IPS-15b (cell line): ENCODE measurements around the gene CREG2.

Experiments
- H3K27me3 ChIP-seq: one replicate; pipeline ENCODE4 v1.6.1; 2013; ENCODE audit warnings: low read length; ENCODE audit not compliant: control insufficient read depth, insufficient read depth
- H3K36me3 ChIP-seq: one replicate; pipeline ENCODE4 v1.6.1; 2013; ENCODE audit warnings: low read length; ENCODE audit not compliant: control insufficient read depth, insufficient read depth
- H3K4me1 ChIP-seq: one replicate; pipeline ENCODE4 v1.6.1; 2013; ENCODE audit warnings: mild to moderate bottlenecking, low read length; ENCODE audit not compliant: control insufficient read depth, insufficient read depth
- H3K4me3 ChIP-seq: one replicate; pipeline ENCODE4 v1.5.1; 2013; ENCODE audit warnings: low read depth, low read length
- H3K9ac ChIP-seq: one replicate; pipeline ENCODE4 v1.6.1; 2013; ENCODE audit warnings: low read depth, mild to moderate bottlenecking, low read length
- H3K9me3 ChIP-seq: one replicate; pipeline ENCODE4 v1.6.1; 2013; ENCODE audit warnings: mild to moderate bottlenecking, low read length; ENCODE audit not compliant: control insufficient read depth, insufficient read depth

Gene CREG2

GRCh38 chr2:101420623-101421022 lies 33.3 kb upstream of the CREG2 start:
- Histone ChIP-seq H3K9ac (no peak overlapping the region), H3K4me3 (no peak overlapping the region), H3K36me3 (no peaks in the 10 kb centered on the region), H3K27me3 (no peaks in the 10 kb centered on the region), H3K9me3 (no peaks in the 10 kb centered on the region), H3K4me1 (no peaks in the 10 kb centered on the region)

GRCh38 chr2:101419096-101419663 lies 31.9 kb upstream of the CREG2 start:
- Histone ChIP-seq H3K4me1 (no peaks in the 10 kb centered on the region), H3K9ac (no peak overlapping the region), H3K36me3 (no peaks in the 10 kb centered on the region), H3K9me3 (no peaks in the 10 kb centered on the region), H3K4me3 (no peak overlapping the region), H3K27me3 (no peaks in the 10 kb centered on the region)

GRCh38 chr2:101418460-101419095 lies 31.3 kb upstream of the CREG2 start:
- Histone ChIP-seq H3K27me3 (no peaks in the 10 kb centered on the region), H3K9me3 (no peaks in the 10 kb centered on the region), H3K4me3 (no peak overlapping the region), H3K9ac (no peak overlapping the region), H3K36me3 (no peaks in the 10 kb centered on the region), H3K4me1 (no peaks in the 10 kb centered on the region)

DNA sequence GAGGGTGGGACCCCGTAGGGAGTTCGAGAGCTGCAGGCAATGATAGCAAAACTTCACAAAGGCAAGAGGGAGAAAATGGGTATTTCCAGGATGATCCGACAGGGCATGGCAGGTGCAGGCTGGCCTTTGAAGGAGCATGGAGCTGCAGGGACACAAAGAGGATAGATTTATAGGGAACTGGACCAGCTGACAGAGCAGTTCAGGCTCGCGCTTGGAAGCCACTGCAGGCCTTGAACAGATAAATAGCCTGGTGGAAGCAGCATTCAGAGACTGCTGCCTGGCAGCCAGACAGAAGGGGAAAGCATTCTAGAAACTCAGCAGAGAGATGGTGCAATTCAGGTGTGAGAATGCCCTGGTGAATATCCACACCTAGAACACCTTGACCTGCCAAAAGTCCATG lies 29.3 kb upstream of the CREG2 start:
- Histone ChIP-seq H3K36me3 (no peaks in the 10 kb centered on the region), H3K9me3 (no peaks in the 10 kb centered on the region), H3K9ac (no peak overlapping the region), H3K4me3 (no peak overlapping the region), H3K4me1 (no peaks in the 10 kb centered on the region), H3K27me3 (no peaks in the 10 kb centered on the region)

- Histone ChIP-seq H3K4me1 (no peaks in the 10 kb centered on the region), H3K36me3 (no peaks in the 10 kb centered on the region), H3K9ac (no peak overlapping the region), H3K27me3 (no peaks in the 10 kb centered on the region), H3K9me3 (no peaks in the 10 kb centered on the region), H3K4me3 (no peak overlapping the region)
Observed at GRCh38 chr2:101415884-101416283, 28.6 kb upstream of the CREG2 start.

DNA sequence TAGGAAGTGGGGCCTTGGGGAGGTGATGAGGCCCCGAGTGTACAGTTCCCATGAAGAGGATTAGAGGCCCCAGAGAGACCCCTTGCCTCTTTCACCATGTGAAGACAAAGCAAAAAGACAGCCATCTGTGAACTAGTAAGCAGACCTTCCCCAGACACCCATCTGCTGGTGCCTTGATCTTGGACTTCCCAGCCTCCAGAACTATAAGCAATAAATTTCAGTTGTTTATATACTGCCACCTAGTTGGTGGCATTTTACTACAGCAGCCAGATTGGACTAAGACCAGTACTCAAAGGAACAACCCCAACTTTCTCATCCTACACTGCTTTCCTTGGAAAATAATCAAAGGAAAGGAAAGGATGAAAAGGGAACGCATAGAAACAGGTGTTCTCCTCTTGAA lies 27.9 kb upstream of the CREG2 start:
- H3K9me3 ChIP-seq: no peaks in the 10 kb centered on the region
- no peak overlapping the region for H3K9ac ChIP-seq
- no peak overlapping the region for H3K4me3 ChIP-seq
- H3K36me3 ChIP-seq: no peaks in the 10 kb centered on the region
- H3K27me3 ChIP-seq: no peaks in the 10 kb centered on the region
- no peaks in the 10 kb centered on the region for H3K4me1 ChIP-seq

GRCh38 chr2:101412092-101412694 lies 24.9 kb upstream of the CREG2 start:
- Histone ChIP-seq H3K36me3 (no peaks in the 10 kb centered on the region), H3K27me3 (no peaks in the 10 kb centered on the region), H3K4me1 (no peaks in the 10 kb centered on the region), H3K9me3 (no peaks in the 10 kb centered on the region), H3K9ac (no peak overlapping the region), H3K4me3 (no peak overlapping the region)

- H3K4me1 ChIP-seq: no peaks in the 10 kb centered on the region
- H3K9ac ChIP-seq: no peak overlapping the region
- no peaks in the 10 kb centered on the region for H3K36me3 ChIP-seq
- H3K4me3 ChIP-seq: no peak overlapping the region
- H3K27me3 ChIP-seq: no peaks in the 10 kb centered on the region
- H3K9me3 ChIP-seq: no peaks in the 10 kb centered on the region
Observed at GRCh38 chr2:101410746-101411145, 23.4 kb upstream of the CREG2 start.

GRCh38 chr2:101410114-101410513 lies 22.8 kb upstream of the CREG2 start:
- Histone ChIP-seq H3K9ac (no peak overlapping the region), H3K27me3 (no peaks in the 10 kb centered on the region), H3K4me3 (no peak overlapping the region), H3K9me3 (no peaks in the 10 kb centered on the region), H3K36me3 (no peaks in the 10 kb centered on the region), H3K4me1 (no peaks in the 10 kb centered on the region)

- H3K9ac ChIP-seq: no peak overlapping the region
- H3K4me1 ChIP-seq: no peaks in the 10 kb centered on the region
- no peaks in the 10 kb centered on the region for H3K36me3 ChIP-seq
- H3K4me3 ChIP-seq: no peak overlapping the region
- no peaks in the 10 kb centered on the region for H3K9me3 ChIP-seq
- no peaks in the 10 kb centered on the region for H3K27me3 ChIP-seq
Observed at GRCh38 chr2:101409699-101410098, 22.4 kb upstream of the CREG2 start.

DNA sequence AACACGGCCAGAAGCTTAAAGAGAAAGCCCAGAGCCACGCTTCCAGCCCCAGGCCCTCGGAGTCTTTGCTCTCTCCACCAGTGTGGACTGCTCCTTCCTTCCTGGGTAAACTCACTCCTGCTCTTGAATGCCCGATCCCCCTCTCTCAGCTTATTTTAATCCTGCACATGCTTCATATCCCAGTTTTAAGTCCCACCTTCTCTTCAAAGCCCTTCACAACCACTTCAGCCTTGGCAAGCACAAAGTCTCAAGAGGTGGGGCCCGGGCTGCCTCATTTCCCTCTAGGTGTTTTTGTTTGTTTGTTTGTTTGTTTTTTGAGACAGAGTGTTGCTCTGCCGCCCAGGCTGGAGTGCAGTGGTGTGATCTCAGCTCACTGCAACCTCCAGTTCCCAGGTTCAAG lies 21.6 kb upstream of the CREG2 start:
- H3K4me1 ChIP-seq: no peaks in the 10 kb centered on the region
- H3K36me3 ChIP-seq: no peaks in the 10 kb centered on the region
- H3K4me3 ChIP-seq: no peak overlapping the region
- no peak overlapping the region for H3K9ac ChIP-seq
- H3K27me3 ChIP-seq: no peaks in the 10 kb centered on the region
- no peaks in the 10 kb centered on the region for H3K9me3 ChIP-seq

DNA sequence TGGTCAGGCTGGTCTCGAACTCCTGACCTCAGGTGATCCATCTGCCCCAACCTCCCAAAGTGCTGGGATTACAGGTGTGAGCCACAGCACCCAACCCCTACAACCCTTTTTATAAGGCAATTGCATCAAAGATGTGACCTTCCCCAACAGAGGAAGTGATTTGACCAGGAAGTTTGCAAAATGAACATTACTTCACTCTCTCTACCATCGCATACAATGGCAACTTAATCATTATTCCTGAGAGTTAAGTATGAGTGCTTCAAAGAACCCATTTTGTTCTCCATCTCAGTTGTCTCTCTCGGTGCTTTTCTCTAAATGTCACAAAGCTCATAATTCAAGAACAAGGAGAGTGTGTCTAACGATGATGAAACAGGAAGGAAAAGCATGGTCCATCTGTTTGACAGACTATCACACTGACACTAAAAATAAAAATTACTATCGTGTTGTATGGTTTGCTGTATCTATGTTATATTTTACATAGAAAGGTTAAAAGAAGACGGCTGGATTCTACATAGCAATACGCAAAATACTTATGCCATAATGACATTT lies 18.1 kb upstream of the CREG2 start:
- Histone ChIP-seq H3K27me3 (no peaks in the 10 kb centered on the region), H3K9ac (no peak overlapping the region), H3K36me3 (no peaks in the 10 kb centered on the region), H3K4me1 (no peaks in the 10 kb centered on the region), H3K9me3 (no peaks in the 10 kb centered on the region), H3K4me3 (no peak overlapping the region)
